Measurements from ENCODE around the gene BANK1. TPM values are rescaled to one million over a fixed set of nuclear protein-coding genes. Genes with fewer than 3 reads are reported as not detected.

Gene BANK1
- total RNA-seq, 4 donors from 2014 or later, result 0.27 to 1.2 (median 0.51) TPM

DNA sequence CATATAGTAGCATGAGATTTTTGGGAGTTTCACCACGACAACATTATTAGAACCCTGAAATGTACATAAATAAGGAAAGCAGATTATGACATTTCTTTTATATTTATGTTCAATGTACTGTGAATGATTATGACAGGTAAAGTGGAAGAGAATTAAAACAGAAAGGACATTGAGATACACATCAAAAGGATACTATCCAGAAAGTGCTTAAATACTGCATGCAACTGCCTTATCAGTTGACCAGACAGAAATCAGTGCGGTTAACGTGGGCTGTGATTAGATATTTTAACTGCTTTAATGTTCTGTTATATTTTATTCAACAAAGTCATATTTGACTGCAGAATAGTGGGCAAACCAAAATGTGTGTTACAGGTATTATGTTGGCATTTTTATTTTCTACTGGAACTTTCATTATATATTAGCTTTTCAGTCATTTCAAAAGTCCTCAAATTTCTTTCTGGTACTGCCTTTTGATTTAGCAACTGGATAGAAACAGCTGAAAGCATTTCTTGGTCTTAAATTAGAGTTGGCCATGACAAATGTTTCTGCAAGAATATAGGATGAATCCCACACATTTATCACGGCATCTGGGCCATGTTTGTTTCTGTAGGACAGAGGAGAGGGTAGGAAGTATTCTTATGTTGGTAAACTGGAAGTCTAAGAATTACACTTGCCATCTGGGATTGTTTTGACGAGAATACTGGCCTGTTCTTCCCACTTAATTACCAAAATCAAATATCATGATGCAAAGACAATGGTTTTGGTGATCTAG is 299.5 kb downstream of the BANK1 start:
- Histone ChIP-seq H3K27me3 (no peaks in the 10 kb centered on the region), H3K36me3 (no peaks in the 10 kb centered on the region), H3K4me1 (no peaks in the 10 kb centered on the region), H3K27ac (no peak overlapping the region), H3K9me3 (no peaks in the 10 kb centered on the region), H3K4me3 (no peak overlapping the region)
- intact Hi-C loops (cut with DNase I), result no loop called here
- no peak for TF ChIP-seq POLR2A (IDR thresholded peaks at IDR 0.05)
- TF ChIP-seq, protein P1, sequence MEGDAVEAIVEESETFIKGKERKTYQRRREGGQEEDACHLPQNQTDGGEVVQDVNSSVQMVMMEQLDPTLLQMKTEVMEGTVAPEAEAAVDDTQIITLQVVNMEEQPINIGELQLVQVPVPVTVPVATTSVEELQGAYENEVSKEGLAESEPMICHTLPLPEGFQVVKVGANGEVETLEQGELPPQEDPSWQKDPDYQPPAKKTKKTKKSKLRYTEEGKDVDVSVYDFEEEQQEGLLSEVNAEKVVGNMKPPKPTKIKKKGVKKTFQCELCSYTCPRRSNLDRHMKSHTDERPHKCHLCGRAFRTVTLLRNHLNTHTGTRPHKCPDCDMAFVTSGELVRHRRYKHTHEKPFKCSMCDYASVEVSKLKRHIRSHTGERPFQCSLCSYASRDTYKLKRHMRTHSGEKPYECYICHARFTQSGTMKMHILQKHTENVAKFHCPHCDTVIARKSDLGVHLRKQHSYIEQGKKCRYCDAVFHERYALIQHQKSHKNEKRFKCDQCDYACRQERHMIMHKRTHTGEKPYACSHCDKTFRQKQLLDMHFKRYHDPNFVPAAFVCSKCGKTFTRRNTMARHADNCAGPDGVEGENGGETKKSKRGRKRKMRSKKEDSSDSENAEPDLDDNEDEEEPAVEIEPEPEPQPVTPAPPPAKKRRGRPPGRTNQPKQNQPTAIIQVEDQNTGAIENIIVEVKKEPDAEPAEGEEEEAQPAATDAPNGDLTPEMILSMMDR (IDR thresholded peaks at IDR 0.05), result no peak
- 69 to 87% methylated on average over 5 of the region's 5 CpGs for WGBS, 2 donors
- DNase-seq, result no peak

DNA sequence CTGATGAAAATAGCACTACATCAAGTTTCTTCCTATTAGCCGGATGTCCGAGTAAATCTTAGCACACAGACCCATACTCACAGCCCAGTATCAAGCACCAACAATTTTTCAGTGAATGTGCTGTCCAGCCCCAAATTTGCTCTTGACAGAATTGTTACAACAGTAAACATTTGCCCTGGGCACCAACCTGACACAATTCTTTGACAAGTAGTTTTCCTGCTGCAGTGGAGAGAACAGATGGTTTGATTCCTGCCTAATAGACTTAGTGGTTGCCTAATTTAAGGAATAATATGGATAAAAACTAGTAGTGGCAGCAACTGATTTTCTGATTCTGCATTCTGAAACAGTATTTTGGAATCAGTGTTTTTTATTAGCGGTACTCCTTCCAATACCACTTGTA is 301.1 kb downstream of the BANK1 start:
- 86 to 89% methylated on average over 3 of the region's 3 CpGs for WGBS, 2 donors
- no peaks in the 10 kb centered on the region for H3K27me3 ChIP-seq
- intact Hi-C loops (cut with DNase I), result no loop called here
- H3K4me1 ChIP-seq, result no peaks in the 10 kb centered on the region
- TF ChIP-seq, protein P1 (IDR thresholded peaks at IDR 0.05), result no peak
- TF ChIP-seq POLR2A (IDR thresholded peaks at IDR 0.05), result no peak
- no peak overlapping the region for H3K4me3 ChIP-seq
- no peak overlapping the region for H3K27ac ChIP-seq
- no peaks in the 10 kb centered on the region for H3K36me3 ChIP-seq
- no peak for DNase-seq
- H3K9me3 ChIP-seq, result no peaks in the 10 kb centered on the region

DNA sequence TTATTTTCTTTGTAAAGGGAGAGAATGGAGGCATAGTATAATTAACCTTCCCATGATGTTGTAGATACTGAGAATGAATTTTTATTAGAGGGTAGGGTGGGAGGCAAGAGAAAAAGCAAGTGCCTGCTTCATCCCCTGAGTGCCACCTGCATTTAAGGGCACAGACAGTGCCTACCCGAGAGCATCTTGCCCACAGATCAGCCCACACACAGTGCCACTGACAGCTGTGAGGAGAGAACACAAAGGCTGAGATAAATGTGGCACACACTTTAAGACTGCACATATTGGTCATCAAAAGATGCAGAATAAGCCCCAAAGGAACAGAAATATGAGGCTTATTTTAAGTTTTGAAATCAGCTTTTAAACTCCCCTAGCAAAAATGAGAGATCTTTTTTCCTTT is 304.0 kb downstream of the BANK1 start:
- 40 to 44% methylated on average over 1 of the region's 1 CpG for WGBS, 2 donors
- no peaks in the 10 kb centered on the region for H3K27me3 ChIP-seq
- intact Hi-C loops (cut with DNase I), result no loop called here

DNA sequence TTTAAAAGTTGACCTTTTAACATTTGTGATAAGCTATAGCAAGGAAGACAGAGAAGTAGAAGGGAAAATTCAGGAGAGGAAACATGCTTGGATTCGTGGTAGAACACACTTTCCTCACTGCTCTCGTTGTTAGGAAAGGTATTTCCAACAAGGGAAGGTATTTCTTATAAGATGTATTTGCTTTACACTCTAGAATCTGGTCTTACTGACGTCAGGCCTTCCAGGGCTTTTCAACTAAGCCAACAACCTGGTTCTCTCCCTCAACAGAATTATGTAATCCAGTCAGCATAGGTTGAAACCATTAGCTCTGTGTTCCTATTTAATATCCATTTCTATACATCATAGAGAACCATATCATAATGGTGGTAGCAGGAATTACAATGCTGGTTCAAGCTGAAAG is 312.8 kb downstream of the BANK1 start:
- no peaks in the 10 kb centered on the region for H3K4me1 ChIP-seq
- no peak for DNase-seq
- no peak overlapping the region for H3K27ac ChIP-seq
- intact Hi-C loops (cut with DNase I), result no loop called here
- TF ChIP-seq POLR2A (IDR thresholded peaks at IDR 0.05), result no peak
- TF ChIP-seq, protein P1 (IDR thresholded peaks at IDR 0.05), result no peak
- 53 to 63% methylated on average over 3 of the region's 3 CpGs for WGBS, 2 donors
- H3K9me3 ChIP-seq, result peaks cover 0 to 21% (median 4%) of the 10 kb centered on the region in 3 donors
- H3K27me3 ChIP-seq, result no peaks in the 10 kb centered on the region
- H3K4me3 ChIP-seq, result no peak overlapping the region
- H3K36me3 ChIP-seq, result no peaks in the 10 kb centered on the region

More for the DNA sequence above, 304.0 kb downstream of the BANK1 start:
- no peaks in the 10 kb centered on the region for H3K4me1 ChIP-seq
- H3K36me3 ChIP-seq, result no peaks in the 10 kb centered on the region
- no peak for DNase-seq
- TF ChIP-seq, protein P1 (IDR thresholded peaks at IDR 0.05), result no peak
- no peak for TF ChIP-seq POLR2A (IDR thresholded peaks at IDR 0.05)
- no peak overlapping the region for H3K4me3 ChIP-seq
- H3K9me3 ChIP-seq, result no peaks in the 10 kb centered on the region
- H3K27ac ChIP-seq, result no peak overlapping the region

DNA sequence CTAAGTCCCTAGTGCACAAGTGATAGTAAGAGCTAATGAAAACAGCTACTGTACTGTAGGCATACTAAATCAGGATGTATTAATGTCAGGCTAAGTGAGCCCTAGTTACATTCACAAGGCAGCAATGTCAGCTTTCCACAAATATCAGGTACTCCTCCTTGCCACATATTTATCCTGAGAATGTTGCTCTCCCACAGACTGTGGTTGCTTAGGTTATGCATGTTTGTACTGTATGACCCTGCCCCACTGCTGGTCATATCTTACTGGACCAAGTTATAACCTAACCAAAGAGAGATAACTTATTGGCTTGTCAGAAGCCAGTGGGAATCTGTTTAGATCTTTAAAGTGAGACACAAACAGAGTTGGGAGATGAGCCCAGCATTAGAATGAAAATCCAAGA is 313.7 kb downstream of the BANK1 start:
- H3K27ac ChIP-seq, result no peak overlapping the region
- DNase-seq, result no peak
- intact Hi-C loops (cut with DNase I), result no loop called here
- no peaks in the 10 kb centered on the region for H3K4me1 ChIP-seq
- no peak for TF ChIP-seq POLR2A (IDR thresholded peaks at IDR 0.05)
- TF ChIP-seq, protein P1 (IDR thresholded peaks at IDR 0.05), result no peak
- H3K4me3 ChIP-seq, result no peak overlapping the region
- H3K27me3 ChIP-seq, result no peaks in the 10 kb centered on the region
- peaks cover 0 to 21% (median 4%) of the 10 kb centered on the region in 3 donors for H3K9me3 ChIP-seq
- H3K36me3 ChIP-seq, result no peaks in the 10 kb centered on the region
